HG03521 (cell line): Measurements from ENCODE around the gene FOXE1.

Experiments
- ATAC-seq: cut with Tn5 transposase; IDR thresholded peaks from one replicate; pipeline ENCODE4 v1.9.1; 2021; ENCODE audit warnings: mild to moderate bottlenecking, moderate library complexity; ENCODE audit not compliant: unreplicated experiment

The FOXE1 gene

DNA sequence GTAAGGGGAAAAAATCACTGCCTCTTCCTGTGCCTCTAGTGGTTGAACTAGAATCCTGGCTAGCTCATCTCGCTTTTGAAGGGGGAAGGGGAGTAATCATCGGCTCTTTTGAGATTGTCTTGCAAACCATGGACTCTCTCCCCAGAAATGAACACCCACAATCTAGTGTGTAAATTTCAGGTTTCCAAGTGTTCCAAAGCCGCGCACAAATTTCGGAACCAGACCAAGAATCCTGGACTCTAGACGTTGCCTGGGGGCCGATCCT is 4.9 kb upstream of the FOXE1 start:
- ATAC-seq: no peak

DNA sequence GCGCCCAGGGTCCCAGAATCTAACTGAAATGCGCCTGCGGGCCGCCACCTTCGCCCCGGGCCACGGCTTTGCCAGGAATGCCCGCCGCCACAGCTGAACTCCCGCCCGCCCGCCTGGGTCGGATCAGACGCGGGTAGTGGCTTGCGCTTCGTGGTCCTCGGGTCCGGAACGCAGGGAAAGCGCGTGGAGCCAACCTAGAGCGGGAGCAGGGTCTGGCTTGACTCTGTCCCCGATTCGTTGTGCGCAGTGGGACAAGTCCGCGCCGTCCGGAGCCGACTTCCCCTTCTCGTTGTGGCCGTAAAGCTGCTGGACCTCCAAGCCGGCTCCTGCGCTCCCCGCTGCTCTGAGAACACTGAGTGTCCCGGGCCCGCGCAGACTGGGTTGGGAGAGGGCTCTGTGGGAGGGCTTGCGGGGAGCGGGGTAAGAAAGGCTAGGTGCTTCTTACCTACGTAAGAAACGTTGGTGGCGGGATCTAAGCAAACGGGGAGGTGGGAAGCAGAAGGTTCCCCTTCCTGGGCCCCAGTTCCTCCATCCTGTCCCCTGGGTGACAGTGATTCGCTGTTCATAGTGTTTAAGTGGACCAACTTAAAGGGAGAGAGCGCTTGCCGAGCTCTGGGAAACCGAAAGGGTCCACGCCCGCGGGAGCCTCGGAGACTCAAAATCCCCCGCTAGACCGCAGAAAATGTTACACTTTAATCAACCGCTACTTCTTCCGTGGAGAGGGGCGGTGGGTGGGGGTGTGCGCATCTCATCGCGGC is 4.4 kb upstream of the FOXE1 start:
- ATAC-seq: no peak

DNA sequence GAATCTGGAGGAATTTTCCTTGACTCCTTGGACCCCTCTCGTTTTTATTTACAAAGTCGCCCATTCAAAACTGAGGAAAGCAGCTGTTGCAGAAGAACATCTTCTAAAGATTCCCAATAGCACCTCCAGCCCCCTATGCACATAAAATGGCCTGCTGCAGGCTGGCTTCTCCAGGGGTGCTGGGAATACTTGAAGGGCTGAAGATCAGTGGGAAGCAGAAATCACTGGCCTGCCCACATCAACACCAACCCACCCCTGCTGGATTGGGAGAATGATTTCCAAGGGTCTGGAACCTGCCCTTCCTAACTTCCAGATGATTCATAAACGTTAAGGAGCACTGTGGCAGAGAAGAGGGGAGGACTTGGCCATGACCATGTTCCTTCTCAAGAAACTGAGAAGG is 3.0 kb upstream of the FOXE1 start:
- ATAC-seq: no peak

DNA sequence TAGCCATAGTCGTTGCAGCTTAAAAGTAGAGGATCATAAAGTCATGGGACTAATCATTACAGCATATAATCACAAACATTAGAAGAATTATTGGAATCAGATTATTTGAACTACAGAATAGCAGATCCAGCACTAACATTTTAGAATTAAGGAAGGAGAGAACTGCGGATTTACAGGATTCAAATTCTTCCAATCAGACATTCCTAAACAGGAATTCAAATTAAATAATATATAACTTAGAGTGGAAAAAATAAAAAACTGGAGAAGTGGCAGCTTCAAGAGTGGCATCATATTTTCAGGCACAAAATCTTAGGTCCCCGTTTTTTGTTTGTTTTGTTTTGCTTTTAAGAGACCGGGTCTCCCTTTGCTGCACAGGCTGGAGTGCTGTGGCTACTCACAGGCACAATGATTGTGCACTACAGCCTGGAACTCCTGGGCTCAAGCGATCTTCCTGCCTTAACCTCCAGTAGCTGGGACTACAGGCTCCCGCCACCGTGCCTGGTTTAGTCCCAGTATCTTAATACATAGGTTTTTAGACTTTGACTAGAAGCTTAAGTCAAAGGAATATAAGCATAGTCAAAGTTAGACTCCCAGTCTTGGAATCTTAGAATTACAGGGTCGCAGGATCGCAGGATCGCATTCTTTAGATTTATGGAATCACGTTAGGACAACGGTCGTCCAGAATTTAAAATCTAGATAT is 2.1 kb upstream of the FOXE1 start:
- no peak for ATAC-seq

DNA sequence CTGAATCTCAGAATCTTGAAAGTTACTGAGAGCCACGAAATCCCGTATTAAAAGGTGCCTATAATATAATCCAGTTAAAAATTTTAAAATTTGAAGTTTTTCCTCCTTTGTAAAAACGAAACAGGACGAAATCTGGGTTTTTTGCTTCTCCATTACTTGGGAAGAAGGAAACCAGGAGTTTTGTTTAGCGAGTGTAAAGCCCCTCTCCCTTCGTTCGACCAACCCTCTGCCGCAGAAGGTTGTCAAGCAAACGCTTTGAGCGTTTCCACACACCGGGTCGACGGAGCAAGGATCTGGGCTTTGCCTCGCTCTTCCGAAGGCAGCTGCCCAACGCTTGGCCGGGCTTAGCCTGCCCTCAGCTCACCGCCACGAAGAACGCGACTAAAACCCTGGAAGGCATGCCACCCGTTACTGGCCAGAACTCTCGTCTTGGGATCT is 1.6 kb upstream of the FOXE1 start:
- ATAC-seq: no peak

DNA sequence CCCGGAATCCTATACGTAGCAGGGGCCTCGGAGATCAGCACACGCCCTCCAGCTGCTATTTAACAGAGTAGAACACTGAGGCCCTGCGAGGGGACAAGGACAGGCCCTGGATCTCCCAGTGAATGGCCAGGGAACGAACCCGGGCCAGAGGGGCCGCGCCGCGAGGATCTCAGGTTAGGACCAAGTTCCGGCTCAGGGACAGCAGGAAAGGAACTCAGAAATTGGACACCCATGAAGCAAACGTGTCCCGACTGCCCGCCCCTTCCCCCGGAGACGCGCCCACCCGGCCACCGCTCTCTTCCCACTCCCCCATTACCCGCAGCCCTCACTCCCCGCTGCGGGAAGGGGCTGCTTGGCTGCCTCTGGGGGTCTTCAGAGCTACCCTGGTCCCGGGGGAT is 1.0 kb upstream of the FOXE1 start:
- ATAC-seq: no peak

DNA sequence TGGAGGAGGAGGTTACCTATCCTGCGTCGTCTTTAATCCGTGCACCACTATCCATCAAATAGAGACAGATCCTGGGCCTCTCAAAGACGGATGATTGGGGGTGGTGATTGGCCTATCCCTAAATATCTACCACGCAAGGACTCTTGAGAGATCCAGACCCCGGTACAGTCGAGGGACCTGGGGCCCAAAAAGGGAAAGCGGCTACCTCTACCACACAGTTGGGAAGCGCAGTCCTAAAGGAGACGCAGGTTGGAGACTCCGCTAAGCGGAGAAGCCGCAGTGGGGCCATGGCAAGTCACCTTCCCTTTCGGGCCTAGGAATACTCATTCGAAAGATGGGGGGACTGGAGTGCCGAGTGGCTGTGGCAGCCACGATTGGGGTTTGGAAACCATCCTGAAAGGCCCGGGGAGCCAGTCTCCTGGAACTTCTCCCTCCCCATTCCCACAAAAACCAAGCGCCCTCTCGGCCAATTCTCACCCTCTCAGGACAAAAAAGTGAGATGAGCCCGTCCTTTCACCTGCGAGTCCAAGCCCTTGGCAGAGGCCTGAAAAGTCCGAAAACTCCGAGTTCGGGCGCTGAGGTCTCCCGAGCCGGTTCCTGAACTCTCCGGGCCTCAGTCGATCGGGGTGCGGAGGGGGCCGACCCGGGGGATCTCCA is 499 bp upstream of the FOXE1 start:
- ATAC-seq: no peak

DNA sequence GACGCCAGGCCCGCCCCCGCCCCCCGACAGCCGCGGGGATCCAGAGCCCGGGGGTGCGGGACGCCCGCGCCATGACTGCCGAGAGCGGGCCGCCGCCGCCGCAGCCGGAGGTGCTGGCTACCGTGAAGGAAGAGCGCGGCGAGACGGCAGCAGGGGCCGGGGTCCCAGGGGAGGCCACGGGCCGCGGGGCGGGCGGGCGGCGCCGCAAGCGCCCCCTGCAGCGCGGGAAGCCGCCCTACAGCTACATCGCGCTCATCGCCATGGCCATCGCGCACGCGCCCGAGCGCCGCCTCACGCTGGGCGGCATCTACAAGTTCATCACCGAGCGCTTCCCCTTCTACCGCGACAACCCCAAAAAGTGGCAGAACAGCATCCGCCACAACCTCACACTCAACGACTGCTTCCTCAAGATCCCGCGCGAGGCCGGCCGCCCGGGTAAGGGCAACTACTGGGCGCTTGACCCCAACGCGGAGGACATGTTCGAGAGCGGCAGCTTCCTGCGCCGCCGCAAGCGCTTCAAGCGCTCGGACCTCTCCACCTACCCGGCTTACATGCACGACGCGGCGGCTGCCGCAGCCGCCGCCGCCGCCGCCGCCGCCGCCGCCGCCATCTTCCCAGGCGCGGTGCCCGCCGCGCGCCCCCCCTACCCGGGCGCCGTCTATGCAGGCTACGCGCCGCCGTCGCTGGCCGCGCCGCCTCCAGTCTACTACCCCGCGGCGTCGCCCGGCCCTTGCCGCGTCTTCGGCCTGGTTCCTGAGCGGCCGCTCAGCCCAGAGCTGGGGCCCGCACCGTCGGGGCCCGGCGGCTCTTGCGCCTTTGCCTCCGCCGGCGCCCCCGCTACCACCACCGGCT is 1.0 kb downstream of the FOXE1 start:
- ATAC-seq: no peak

DNA sequence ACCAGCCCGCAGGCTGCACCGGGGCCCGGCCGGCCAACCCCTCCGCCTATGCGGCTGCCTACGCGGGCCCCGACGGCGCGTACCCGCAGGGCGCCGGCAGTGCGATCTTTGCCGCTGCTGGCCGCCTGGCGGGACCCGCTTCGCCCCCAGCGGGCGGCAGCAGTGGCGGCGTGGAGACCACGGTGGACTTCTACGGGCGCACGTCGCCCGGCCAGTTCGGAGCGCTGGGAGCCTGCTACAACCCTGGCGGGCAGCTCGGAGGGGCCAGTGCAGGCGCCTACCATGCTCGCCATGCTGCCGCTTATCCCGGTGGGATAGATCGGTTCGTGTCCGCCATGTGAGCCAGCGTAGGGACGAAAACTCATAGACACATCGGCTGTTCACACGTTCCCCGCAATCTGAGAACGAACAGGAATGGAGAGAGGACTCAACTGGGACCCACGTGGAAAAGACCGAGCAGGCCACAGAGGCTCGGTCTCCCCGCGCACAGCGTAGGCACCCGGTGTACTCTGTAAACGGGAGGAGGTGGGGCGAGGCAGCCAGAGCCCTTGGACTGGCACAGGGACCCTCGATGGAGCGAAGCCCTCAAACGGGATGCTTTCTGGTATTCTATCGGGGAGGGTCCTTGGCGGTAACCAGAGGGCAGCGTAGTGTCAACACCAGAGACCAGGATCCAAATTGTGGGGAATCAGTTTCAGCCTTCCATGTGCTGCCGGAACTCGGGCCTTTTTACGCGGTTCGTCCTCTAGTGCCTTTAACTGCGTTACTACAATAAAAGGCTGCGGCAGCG is 1.9 kb downstream of the FOXE1 start:
- ATAC-seq: no peak

DNA sequence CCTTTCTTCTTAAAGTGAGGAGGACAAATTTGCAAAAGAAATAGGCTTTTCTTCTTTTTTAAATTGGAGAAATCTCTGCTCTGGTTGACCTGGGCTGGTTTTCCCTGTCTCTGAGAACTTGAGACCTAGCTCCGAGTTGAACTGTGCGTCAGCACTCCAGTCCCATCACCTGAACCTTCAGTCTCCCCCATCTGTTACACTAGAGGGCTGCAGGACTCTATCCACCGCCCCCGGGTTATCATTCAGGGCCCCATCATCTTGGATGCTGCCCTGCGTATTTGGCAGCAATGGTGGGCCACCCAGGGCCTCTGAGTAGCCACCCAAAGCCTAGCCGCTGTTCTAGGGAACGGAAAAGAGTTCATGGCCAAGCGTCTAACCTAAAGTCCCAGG is 2.5 kb downstream of the FOXE1 start:
- no peak for ATAC-seq

DNA sequence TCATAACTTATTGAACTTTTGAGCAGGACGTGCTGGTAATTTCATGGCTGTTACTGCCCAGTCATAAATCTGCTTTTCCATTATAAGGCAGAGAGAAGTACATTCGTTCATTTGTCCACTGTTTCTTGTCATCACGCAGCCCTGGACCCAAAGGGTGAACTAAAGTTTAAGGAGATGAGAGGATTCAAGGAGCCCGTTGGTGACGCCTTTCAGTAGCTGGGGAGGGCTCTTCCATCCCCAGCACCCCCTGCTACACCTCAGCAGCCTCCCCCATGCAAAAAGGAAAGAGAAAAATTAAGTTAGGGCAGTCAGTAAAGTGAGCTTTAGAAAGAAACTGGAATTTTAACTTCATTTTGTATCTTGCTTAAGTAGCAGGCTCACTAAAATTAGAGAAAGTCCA is 2.9 kb downstream of the FOXE1 start:
- no peak for ATAC-seq

DNA sequence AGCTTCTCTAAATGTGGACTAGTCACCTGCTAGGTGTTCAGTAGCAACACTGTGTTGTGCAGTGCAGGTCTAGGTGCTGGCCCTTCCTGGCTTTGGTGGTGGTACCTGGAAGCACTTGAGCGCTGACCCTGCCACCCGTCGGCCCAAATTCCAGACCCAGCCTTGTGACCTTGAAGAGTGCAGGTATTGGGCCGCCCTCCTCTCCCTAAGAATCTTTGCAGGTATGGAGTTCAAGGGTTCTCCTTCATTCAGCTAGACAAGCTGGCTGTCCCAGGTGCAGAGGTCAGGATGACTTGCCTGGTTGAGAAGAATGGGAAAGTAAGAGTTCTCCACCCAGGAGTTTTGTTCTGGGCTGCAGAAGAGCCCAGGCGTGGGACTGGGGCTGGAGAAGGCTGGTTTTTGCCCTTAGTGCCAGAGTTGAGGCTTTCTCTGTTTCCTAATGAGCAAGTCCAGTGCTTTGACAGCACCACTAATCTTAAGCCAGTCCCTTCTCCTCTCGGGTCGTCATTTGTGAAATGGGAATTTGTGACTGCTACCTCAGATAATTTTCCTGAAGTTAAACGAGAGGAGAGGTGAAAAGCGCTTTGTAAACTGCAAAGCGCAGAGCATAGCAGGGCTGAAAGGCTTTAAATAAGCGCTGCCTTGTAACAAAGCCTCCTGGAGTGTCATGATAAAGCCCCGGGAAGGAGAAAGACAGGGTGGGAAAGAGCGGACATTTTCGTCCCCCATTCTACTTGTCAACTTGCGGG is 4.0 kb downstream of the FOXE1 start:
- ATAC-seq: no peak

DNA sequence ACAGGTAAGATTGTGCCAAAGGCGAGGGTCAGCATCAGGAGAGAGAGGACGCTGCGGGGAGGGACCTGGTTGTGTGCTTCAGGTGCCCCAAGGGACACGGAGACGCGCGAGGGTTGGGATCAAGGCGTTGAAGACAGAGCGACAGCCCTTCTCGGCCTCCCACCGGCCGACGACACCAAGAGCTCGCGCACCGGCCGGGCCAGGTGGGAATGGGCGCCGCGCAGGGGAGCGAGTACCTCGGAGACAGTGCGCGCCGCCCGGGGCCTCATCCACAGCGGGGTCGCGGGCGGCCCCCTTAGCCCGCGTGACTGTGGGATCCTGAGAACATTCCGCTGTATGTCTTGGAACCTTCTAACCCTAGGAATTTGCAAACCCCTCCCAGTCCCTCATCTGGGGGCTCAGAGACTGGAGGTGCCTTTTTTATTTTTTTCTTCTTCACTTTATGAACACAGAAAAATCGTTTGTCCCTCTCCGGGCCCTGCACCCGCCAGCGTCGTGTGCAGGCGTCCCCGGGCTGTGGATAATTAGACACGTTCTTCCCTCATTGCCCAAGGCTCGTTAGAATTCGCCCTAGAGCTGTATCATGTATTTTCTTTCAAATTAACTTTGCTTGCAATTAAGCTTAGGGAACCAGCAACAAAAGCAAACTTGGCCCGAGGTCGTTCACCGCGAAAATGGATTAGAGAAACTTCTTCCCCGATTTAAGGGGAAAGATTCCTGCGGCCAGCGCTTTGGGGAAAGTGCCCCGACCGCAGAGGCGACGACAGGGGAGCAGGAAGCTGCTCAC is 4.8 kb downstream of the FOXE1 start:
- no peak for ATAC-seq

DNA sequence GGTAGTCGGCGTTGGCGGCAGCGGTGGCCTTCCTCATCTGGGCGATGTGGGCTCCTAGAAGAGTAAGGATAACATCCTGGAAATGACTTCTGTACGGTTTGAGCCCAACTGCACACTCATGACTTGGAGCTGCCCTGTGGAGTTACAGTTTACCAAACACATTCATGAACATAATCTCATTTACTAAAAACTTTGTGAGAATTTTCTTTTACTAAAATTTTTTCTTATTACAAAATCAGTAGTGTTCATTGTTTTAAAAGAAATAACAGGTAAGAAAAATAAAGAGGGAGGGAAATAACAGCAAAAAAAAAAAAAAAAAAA is 5.3 kb downstream of the FOXE1 start:
- no peak for ATAC-seq

DNA sequence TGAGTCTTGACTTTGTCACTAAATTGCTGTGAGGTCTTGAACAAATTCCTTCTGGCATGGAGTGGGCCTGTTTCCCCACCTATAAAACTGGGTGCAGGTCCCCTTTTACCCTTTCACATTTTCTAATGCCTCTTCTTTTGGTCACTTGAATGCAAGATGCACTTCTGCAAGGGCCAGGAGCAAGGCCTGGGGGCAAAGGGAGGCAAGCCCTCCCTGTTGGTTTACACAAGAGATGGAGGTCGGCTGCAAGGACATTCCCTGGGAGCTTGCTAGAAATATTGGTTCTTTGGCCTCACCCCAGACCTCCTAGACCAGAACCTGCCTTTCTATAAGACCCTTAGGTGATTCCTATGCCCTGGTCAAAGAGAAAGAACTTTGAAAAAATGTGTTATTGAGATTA is 5.8 kb downstream of the FOXE1 start:
- ATAC-seq: no peak

DNA sequence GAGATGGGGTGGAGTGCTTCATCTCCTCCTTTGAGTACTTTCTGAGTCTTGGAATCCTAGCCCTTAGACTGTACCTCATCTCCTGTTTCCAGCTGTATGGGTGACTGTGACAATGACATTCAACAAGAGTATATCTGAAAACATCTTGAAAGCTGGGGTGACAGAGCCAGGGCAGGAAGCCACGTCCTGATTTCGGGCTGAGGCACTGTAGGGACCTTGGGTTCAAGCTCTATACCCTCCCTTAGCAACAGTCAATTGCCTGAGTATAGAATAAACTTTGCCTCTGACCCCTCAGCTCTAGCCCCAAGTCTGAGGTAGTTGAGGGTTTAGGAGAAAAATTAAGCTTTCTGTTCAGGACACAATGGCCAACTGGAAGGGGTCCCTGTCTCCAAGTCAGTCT is 6.3 kb downstream of the FOXE1 start:
- no peak for ATAC-seq

DNA sequence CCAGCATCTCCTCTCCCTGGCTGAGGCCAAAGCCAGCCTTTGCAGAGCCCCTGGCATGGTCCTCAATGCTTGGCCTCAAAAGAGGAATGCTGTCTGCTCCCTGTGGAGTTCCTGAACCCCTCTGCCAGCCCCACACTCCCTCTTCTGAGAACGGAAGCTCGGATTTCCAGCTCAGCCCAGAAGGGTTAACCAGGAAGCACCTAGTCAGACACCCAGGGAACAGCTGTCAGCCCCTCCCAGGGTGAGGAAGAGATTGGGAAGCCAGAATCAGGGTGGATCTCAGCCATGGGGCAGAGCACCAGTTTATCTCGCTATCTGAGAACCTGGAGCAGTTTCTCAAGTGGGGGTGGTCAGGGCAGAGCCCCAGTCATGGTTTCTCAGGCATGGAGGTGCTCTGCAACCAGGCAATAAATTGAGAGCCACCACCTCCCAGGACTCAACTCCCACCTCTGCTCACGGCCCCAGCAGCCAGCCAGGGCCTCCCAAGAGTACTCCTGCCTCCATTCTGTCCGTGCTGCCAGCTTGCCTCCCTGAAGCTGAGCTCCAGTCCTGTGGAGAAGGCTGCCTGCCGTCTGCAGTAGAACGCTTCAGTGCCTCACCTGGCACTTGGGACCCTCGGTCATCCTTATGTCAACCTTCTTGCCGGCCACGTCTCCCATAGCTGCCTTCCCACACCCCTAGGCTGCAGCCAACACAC is 7.6 kb downstream of the FOXE1 start:
- ATAC-seq: no peak

DNA sequence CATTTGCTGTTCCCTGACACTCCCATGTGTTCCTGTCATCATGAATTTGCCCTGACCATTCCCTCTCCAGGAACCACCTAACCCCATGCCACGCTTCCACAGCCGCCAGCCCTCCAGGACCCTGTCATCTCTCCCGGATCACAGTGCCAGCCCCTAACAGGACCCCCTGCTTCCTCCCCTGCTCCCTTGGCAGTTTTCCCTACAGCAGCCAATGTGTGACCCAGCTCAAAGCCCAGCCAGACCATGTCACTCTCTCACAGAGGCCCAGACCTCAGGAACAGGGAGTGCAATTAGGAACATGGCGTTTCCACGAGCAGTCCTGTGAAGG is 8.1 kb downstream of the FOXE1 start:
- no peak for ATAC-seq

DNA sequence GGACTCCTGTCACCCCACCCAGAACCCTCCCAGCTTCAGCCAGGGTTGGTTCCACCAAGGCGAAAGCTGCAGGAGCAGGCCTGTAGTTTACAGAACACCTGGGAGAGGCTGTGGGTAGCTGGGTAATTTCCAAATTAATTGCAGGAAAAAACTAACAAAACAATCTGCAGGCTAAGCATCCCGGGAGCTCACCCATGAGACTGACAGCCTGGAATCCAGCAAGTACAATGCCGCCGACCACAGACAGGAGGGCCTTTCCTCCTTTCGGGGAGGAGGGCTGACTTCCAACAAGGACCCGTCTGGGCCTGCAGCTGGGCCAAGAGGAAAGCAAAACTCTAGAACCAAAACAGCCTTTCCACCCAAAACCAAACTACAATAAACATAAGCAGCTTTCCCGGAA is 10.3 kb downstream of the FOXE1 start:
- ATAC-seq: no peak
